HepG2 (cell line): ENCODE results near the gene LTC4S. TPM values are rescaled to one million over a fixed set of nuclear protein-coding genes. Genes with fewer than 3 reads are reported as not detected.
A peak's percentile ranks its signal among the peaks of the same experiment; 100 is the strongest.

ENCODE experiments used
- ATAC-seq: fragments of 200-7000 bp; cut with Tn5 transposase; 3 replicates; pipeline ENCODE4 v1.9.1; 2020; ENCODE audit warnings: mild to moderate bottlenecking, moderate library complexity
- BruUV-seq: library from RNA; stranded (reverse); fragments of 400-500 nt; replicated peaks from 2 replicates; lab custom pipeline; 2021; lab: Mats Ljungman, UMichigan
- CTCF ChIA-PET: fragments of 300-600 bp; formaldehyde crosslinking; extraction: SDS; loops from one replicate; lab custom pipeline; 2021; ENCODE audit warnings: low total read pairs, inconsistent platforms, low intra/inter-chr PET ratio; lab: Yijun Ruan, JAX
- POLR2A ChIA-PET: fragments of 350-600 bp; sonication (Branson Sonifier 250); formaldehyde crosslinking; loops from one replicate; lab custom pipeline; 2020; ENCODE audit warnings: antibody characterized with exemption, inconsistent platforms; lab: Yijun Ruan, JAX
- DNase-seq: peaks from one replicate; pipeline ENCODE4 v3.0.0-alpha.2; 2015; ENCODE audit warnings: low spot score
- FAIRE-seq: peaks from 3 replicates; lab custom pipeline; 2011; peaks lifted over from hg19 to GRCh38; lab: Jason Lieb, UNC
- H2AFZ ChIP-seq: one replicate; pipeline ENCODE4 v1.6.1; 2011; ENCODE audit warnings: low read length, inconsistent platforms
- H3K27ac ChIP-seq: fragments of 300-600 bp; 3 replicates; pipeline ENCODE4 v1.8.0; 2011; ENCODE audit warnings: mixed run types, mild to moderate bottlenecking, mixed read lengths, low read length, inconsistent platforms; ENCODE audit not compliant: insufficient read depth; ENCODE audit errors: extremely low read length
- H3K27me3 ChIP-seq, 2 experiments: fragments of 200-600 bp in 1 of 2; 2 replicates in 1 of 2; 3 replicates in 1 of 2; pipeline versions ENCODE4 v1.6.0 to v1.8.0; 2011; ENCODE audit warnings: low read length in 2 of 2, mild to moderate bottlenecking in 2 of 2, moderate library complexity in 2 of 2, inconsistent platforms in 1 of 2; ENCODE audit not compliant: insufficient read depth in 2 of 2, control insufficient read depth in 1 of 2
- H3K36me3 ChIP-seq, 2 experiments: fragments of 200-600 bp in 1 of 2; replicated peaks in 1 of 2; 2 replicates in 1 of 2; 3 replicates in 1 of 2; pipeline versions ENCODE4 v1.5.1 to v1.8.0; 2011; ENCODE audit warnings: low read length in 2 of 2, inconsistent platforms in 1 of 2; ENCODE audit not compliant: insufficient read depth in 2 of 2, control insufficient read depth in 1 of 2
- H3K4me1 ChIP-seq: 2 replicates; pipeline ENCODE4 v1.5.1; 2012; ENCODE audit warnings: low read length, inconsistent platforms; ENCODE audit not compliant: insufficient read depth
- H3K4me2 ChIP-seq: 2 replicates; pipeline ENCODE4 v1.6.0; 2011; ENCODE audit warnings: low read depth, low read length, inconsistent platforms
- H3K4me3 ChIP-seq, 3 experiments: fragments of 200-600 bp in 1 of 3; sonication (generic), shearing (Covaris generic) in 1 of 3; replicated peaks in 1 of 3; 2 replicates each; pipeline ENCODE4 v1.5.1; 2011 to 2016; ENCODE audit warnings: low read length in 3 of 3, inconsistent platforms in 2 of 3, low read depth in 2 of 3, mild to moderate bottlenecking in 2 of 3, control low read depth in 1 of 3, mixed read lengths in 1 of 3; ENCODE audit not compliant: insufficient read depth in 1 of 3
- H3K79me2 ChIP-seq: one replicate; pipeline ENCODE4 v1.6.1; 2011; ENCODE audit warnings: low read length, inconsistent platforms; ENCODE audit not compliant: insufficient read depth
- H3K9ac ChIP-seq: 2 replicates; pipeline ENCODE4 v1.6.0; 2011; ENCODE audit warnings: mild to moderate bottlenecking, low read depth, low read length, inconsistent platforms; ENCODE audit not compliant: insufficient read depth
- H3K9me3 ChIP-seq: 2 replicates; pipeline ENCODE4 v1.5.1; 2012; ENCODE audit warnings: mild to moderate bottlenecking, low read length
- H4K20me1 ChIP-seq: 2 replicates; pipeline ENCODE4 v1.6.0; 2011; ENCODE audit warnings: inconsistent platforms, mild to moderate bottlenecking, low read length, moderate library complexity; ENCODE audit not compliant: insufficient read depth
- ATM ChIP-seq: fragments of 450-650 bp; IDR thresholded peaks from 2 replicates; pipeline ENCODE4 v1.7.1; 2017; ENCODE audit warnings: mild to moderate bottlenecking, borderline replicate concordance
- BRCA1 ChIP-seq: sonication (generic); formaldehyde crosslinking; IDR thresholded peaks from 2 replicates; pipeline ENCODE4 v1.4.0; 2020; ENCODE audit warnings: missing genetic modification reagents
- EHMT2 ChIP-seq: fragments of 200-600 bp; sonication (generic); IDR thresholded peaks from 2 replicates; pipeline ENCODE4 v1.7.0; 2017; ENCODE audit warnings: antibody characterized with exemption, low read depth, low read length, borderline replicate concordance
- ESRRA ChIP-seq: sonication (generic); formaldehyde crosslinking; IDR thresholded peaks from 2 replicates; pipeline ENCODE4 v1.5.1; 2020; ENCODE audit warnings: mild to moderate bottlenecking, low read depth, missing genetic modification reagents
- GATA4 ChIP-seq: sonication (generic); IDR thresholded peaks from 2 replicates; pipeline ENCODE4 v1.6.1; 2016; ENCODE audit warnings: antibody characterized with exemption, low read depth, borderline replicate concordance
- HNRNPL ChIP-seq: fragments of 200-400 bp; formaldehyde crosslinking; IDR thresholded peaks from 2 replicates; pipeline ENCODE4 v1.6.1; 2017; ENCODE audit warnings: mild to moderate bottlenecking, low read depth, low read length
- HOXA9 ChIP-seq: sonication (generic); formaldehyde crosslinking; IDR thresholded peaks from 2 replicates; pipeline ENCODE4 v1.8.1; 2022; ENCODE audit warnings: missing genetic modification reagents, mild to moderate bottlenecking, moderate library complexity, borderline replicate concordance
- JDP2 ChIP-seq: sonication (generic); formaldehyde crosslinking; IDR thresholded peaks from 2 replicates; pipeline ENCODE4 v1.8.1; 2022; ENCODE audit warnings: missing genetic modification reagents, borderline replicate concordance
- KMT2B ChIP-seq: IDR thresholded peaks from 2 replicates; pipeline ENCODE4 v1.6.1; 2016; ENCODE audit warnings: missing genetic modification reagents, missing compliant biosample characterization
- MAFG ChIP-seq: sonication (generic); formaldehyde crosslinking; IDR thresholded peaks from 2 replicates; pipeline ENCODE4 v1.5.1; 2020; ENCODE audit warnings: mild to moderate bottlenecking, missing genetic modification reagents
- NCOA1 ChIP-seq: sonication (generic); formaldehyde crosslinking; IDR thresholded peaks from 2 replicates; pipeline ENCODE4 v1.9.0; 2021; ENCODE audit warnings: missing genetic modification reagents
- POLR2G ChIP-seq: fragments of 200-400 bp; formaldehyde crosslinking; IDR thresholded peaks from 2 replicates; pipeline ENCODE4 v1.6.1; 2018; ENCODE audit warnings: mild to moderate bottlenecking, low read depth, low read length, moderate library complexity
- RAD21 ChIP-seq: fragments of 450-650 bp; formaldehyde crosslinking; IDR thresholded peaks from 2 replicates; pipeline ENCODE4 v1.5.0; 2020; ENCODE audit warnings: mild to moderate bottlenecking
- ZNF572 ChIP-seq: sonication (generic); formaldehyde crosslinking; IDR thresholded peaks from 2 replicates; pipeline ENCODE4 v1.5.1; 2020; ENCODE audit warnings: mild to moderate bottlenecking, missing genetic modification reagents
- ZNF775 ChIP-seq: sonication (generic); formaldehyde crosslinking; IDR thresholded peaks from 2 replicates; pipeline ENCODE4 v1.4.0; 2020; ENCODE audit warnings: missing genetic modification reagents, mild to moderate bottlenecking, moderate library complexity, borderline replicate concordance
- ZNF850 ChIP-seq: sonication (generic); formaldehyde crosslinking; conservative IDR thresholded peaks from 2 replicates; pipeline ENCODE4 v1.9.0; 2021; ENCODE audit warnings: mild to moderate bottlenecking, missing genetic modification reagents
- WGBS: methylation state at CpG from one replicate; pipeline ENCODE4 v1.1.6; 2017; ENCODE audit warnings: low lambda C conversion rate; 5-methylcytosine and 5-hydroxymethylcytosine counted together
- in situ Hi-C: cut with HindIII; loops from 2 replicates; pipeline ENCODE4 v1.10.0; 2017; ENCODE audit warnings: low pct_unique_long_range_greater_than_20kb; ENCODE audit not compliant: extremely low pct_ligation_motif_present
- intact Hi-C: fragments of 100-400 bp; cut with micrococcal nuclease; formaldehyde crosslinking; loops from one replicate; pipeline ENCODE4 v1.10.0; 2022; ENCODE audit not compliant: unreplicated experiment
- polyA plus RNA-seq, 8 experiments: library from polyadenylated mRNA; depleted of rRNA in 3 of 8; stranded (reverse) in 7 of 8; unstranded in 1 of 8; fragments of >200 nt; fragmentation: Illumina TruSeq in 4 of 8; extraction: Trizol in 4 of 8; gene quantifications; 2 replicates each; pipeline versions ENCODE4 v1.2.1 to v1.2.3, GENCODE V29; 2011 to 2016; ENCODE audit warnings: low read depth in 4 of 8, missing spikeins in 1 of 8, mixed read lengths in 1 of 8; ENCODE audit not compliant: insufficient read depth in 1 of 8
- total RNA-seq, 5 experiments: library from RNA; depleted of rRNA; stranded (reverse); fragments of >200 nt; fragmentation: Illumina TruSeq; extraction: Trizol; gene quantifications; 2 replicates each; pipeline ENCODE4 v1.2.3, GENCODE V29; 2016; ENCODE audit warnings: low read depth in 1 of 5
- TF ChIP-seq, protein P1 (sequence below): sonication (generic); formaldehyde crosslinking; IDR thresholded peaks from 2 replicates; pipeline ENCODE4 v1.5.0; 2020; ENCODE audit warnings: mild to moderate bottlenecking, missing genetic modification reagents, moderate library complexity

The LTC4S gene
- total and polyA plus RNA-seq, 2 of the 13 experiments (the other 11 are each of a cell fraction or from before 2014, with no cell fraction given): 0.35 TPM; not detected in 1

DNA sequence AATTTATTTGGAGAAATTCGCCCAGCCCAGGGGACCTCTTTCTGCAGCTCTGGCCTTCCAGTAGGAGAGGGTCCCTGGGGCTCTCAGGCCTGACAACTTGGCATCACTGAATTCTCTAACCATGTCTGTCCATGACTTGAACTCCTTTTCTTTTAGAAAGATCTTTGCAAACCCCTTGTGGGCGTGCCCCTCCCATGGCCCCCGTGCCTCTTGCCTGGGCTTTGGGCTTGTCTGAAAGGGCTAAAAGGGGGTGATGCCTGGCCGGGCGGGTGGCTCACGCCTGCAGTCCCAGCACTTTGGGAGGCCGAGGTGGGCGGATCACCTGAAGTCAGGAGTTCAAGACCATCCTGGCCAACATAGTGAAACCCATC lies 23.7 kb downstream of the LTC4S start:
- Histone ChIP-seq H4K20me1 (peaks cover 11% of the 10 kb centered on the region), H3K4me3 (no peak overlapping the region), H3K79me2 (peaks cover 23% of the 10 kb centered on the region), H3K9ac (no peak overlapping the region), H3K36me3 (peaks cover 10 to 15% of the 10 kb centered on the region in 2 experiments; a peak in 3 of 5 replicates), H3K4me1 (peaks cover 37% of the 10 kb centered on the region), H2AFZ (no peak overlapping the region), H3K27ac (no peak overlapping the region), H3K9me3 (no peaks in the 10 kb centered on the region), H3K4me2 (no peak overlapping the region), H3K27me3 (no peaks in the 10 kb centered on the region)
- WGBS: 89% methylated on average over 5 of the region's 8 CpGs
- in situ Hi-C loops (no loop called here), intact Hi-C loops (no loop called here)
- DNase-seq: no peak
- ChIA-PET POLR2A (interaction anchor here (5.3 kb wide), 1 partner anchor 12 kb away, joined by 115 read pairs; the partner anchor contains the start of gene MGAT4B), CTCF (no interaction called here)
- BruUV-seq: no TSS peak
- TF ChIP-seq HNRNPL (no peak), POLR2G (peak; percentile 11; the same call in 1 of the 2 replicates)
- FAIRE-seq: no peak
- ATAC-seq: no peak

DNA sequence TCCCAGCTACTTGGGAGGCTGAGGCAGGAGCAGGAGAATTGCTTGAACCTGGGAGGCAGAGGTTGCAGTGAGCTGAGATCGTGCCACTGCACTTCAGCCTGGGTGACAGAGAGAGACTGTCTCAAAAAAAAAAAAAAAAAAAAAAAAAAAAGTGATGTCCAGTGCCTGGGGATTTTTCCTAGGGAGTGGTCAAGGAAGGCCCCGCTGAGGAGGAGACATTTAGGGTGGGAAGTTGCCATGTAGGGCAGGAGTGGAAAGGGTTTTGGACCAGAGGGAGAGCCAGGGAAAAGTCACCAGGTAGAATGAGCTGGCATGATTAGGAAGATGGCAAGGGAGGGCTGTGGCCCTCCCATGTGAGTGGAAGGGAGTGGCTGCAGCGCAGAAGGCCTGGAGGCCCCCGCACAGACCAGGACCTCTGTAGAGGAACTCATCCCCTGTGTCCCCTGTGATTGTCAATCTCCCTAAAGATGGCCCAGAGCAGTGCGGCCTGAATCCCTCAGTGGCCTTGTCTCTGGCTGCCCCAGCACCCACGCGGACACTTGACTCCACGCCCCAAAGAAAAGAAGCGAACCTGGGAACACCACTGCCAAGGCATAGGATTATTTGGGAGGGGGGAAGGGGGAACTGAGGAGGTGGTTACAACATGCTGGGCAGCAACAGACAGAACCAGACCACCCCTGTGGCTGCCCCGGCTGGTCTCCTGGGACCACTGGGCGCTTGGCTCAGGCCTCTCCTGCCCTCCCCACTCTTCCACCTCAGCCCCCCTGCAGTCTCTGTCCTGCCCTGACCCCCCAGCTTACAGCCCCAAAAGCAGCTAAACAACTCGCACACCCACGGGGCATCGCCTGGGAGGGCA lies 24.3 kb downstream of the LTC4S start:
- WGBS: 56% methylated on average over 10 of the region's 14 CpGs
- BruUV-seq: TSS peak; percentile 72
- Histone ChIP-seq H3K4me1 (peaks cover 44% of the 10 kb centered on the region), H3K4me2 (peak overlapping the region; percentile 92), H3K27me3 (no peaks in the 10 kb centered on the region), H4K20me1 (peaks cover 18% of the 10 kb centered on the region), H3K9ac (peak overlapping the region; percentile 100), H3K36me3 (peaks cover 11% of the 10 kb centered on the region in 2 experiments; a peak in 4 of 5 replicates), H3K9me3 (no peaks in the 10 kb centered on the region), H3K27ac (peak overlapping the region; percentile 99), H3K4me3 (peak overlapping the region; percentile 49 to 99 (median 58); a peak in 5 of 6 replicates), H2AFZ (no peak overlapping the region), H3K79me2 (peaks cover 29% of the 10 kb centered on the region)
- FAIRE-seq (no peak), ATAC-seq (no peak), DNase-seq (no peak)
- ChIA-PET CTCF (no interaction called here), POLR2A (interaction anchor here (3.2 to 5.3 kb wide), 2 partner anchors 13 to 20 kb away, joined by 19 to 115 read pairs; partner anchors contain the start of gene MGAT4B)
- intact Hi-C loops (loop anchor here (2.0 kb wide), 1 partner anchor 13 kb away; no protein-coding TSS in a partner anchor), in situ Hi-C loops (no loop called here)
- TF ChIP-seq RAD21 (CRISPR knock-in tag) (no peak), JDP2 (CRISPR knock-in tag) (no peak), KMT2B (CRISPR knock-in tag) (peak; percentile 3; the same call in 1 of the 2 replicates), ZNF775 (no peak), BRCA1 (CRISPR knock-in tag) (no peak), EHMT2 (no peak), ZNF850 (CRISPR knock-in tag) (no peak), ESRRA (CRISPR knock-in tag) (no peak), ZNF572 (no peak), GATA4 (no peak), HOXA9 (no peak), NCOA1 (CRISPR knock-in tag) (no peak), ATM (no peak), MAFG (CRISPR knock-in tag) (no peak)
- TF ChIP-seq, protein P1, sequence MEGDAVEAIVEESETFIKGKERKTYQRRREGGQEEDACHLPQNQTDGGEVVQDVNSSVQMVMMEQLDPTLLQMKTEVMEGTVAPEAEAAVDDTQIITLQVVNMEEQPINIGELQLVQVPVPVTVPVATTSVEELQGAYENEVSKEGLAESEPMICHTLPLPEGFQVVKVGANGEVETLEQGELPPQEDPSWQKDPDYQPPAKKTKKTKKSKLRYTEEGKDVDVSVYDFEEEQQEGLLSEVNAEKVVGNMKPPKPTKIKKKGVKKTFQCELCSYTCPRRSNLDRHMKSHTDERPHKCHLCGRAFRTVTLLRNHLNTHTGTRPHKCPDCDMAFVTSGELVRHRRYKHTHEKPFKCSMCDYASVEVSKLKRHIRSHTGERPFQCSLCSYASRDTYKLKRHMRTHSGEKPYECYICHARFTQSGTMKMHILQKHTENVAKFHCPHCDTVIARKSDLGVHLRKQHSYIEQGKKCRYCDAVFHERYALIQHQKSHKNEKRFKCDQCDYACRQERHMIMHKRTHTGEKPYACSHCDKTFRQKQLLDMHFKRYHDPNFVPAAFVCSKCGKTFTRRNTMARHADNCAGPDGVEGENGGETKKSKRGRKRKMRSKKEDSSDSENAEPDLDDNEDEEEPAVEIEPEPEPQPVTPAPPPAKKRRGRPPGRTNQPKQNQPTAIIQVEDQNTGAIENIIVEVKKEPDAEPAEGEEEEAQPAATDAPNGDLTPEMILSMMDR (CRISPR knock-in tag): no peak
